ENCODE data around the gene TNFSF11. TPM values are rescaled to one million over a fixed set of nuclear protein-coding genes. Genes with fewer than 3 reads are reported as not detected.

Gene TNFSF11
- total and polyA plus RNA-seq, 2 donors (not counting 1 experiment from before 2014, with no cell fraction given): not detected

- H3K27me3 Mint-ChIP-seq: peaks cover 15% of the 10 kb centered on the region
- POLR2A ChIA-PET: no interaction called here
Observed at GRCh38 chr13:42581427-42581826, 7.5 kb downstream of the TNFSF11 start.

DNA sequence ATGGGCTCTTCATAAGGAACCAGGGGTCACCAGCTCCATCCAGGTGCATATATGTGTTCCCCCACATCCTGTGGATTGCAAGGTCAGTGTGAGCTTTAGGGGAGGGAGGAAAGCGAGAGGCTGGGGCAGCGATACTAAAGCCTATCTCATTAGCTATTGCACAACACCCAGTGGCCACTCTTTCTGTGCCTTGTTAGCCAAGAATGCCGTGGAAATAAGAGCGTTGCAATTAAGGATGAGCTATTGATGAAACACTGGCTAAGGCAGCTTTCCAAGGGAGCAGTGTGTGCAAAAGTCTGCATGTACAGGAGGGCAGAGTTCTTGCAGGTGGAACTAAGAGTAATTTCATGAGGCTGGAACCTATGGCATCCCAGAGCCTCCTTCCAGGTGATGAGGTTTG is 17.6 kb downstream of the TNFSF11 start:
- Histone ChIP-seq H3K9ac (ENCODE audit: low read length) (no peak overlapping the region), H3K27me3 (replicated peaks in 1 of 4; ENCODE audit: control extremely low read depth in 1 of 4, control insufficient read depth in 3 of 4, insufficient read depth in 4 of 4, low read length in 3 of 4) (no peaks in the 10 kb centered on the region), H3K4me1 (ENCODE audit: control insufficient read depth in 2 of 2, insufficient read depth in 2 of 2, low read length in 2 of 2) (no peaks in the 10 kb centered on the region), H3K36me3 (replicated peaks in 1 of 2; ENCODE audit: control extremely low read depth in 1 of 2, control insufficient read depth in 1 of 2, extremely low read depth in 1 of 2, insufficient read depth in 2 of 2, low read length in 1 of 2) (no peaks in the 10 kb centered on the region), H3K4me3 (ENCODE audit: control extremely low read depth in 1 of 5, extremely low read depth in 1 of 5, insufficient read depth in 1 of 5, low read depth in 2 of 5, low read length in 4 of 5) (no peak overlapping the region), H3K27ac (ENCODE audit: low read length in 2 of 2) (no peak overlapping the region), H4K20me1 (ENCODE audit: control insufficient read depth, insufficient read depth, low read length, poor library complexity, severe bottlenecking) (no peaks in the 10 kb centered on the region), H3K4me2 (replicated peaks; ENCODE audit: low read depth, low read length, poor library complexity, severe bottlenecking) (no peak overlapping the region), H2AFZ (ENCODE audit: insufficient read depth, low read depth, low read length, poor library complexity, severe bottlenecking) (no peak overlapping the region), H3K79me2 (ENCODE audit: control insufficient read depth, insufficient read depth, low read length) (no peaks in the 10 kb centered on the region), H3K9me3 (ENCODE audit: control extremely low read depth in 1 of 3, control insufficient read depth in 2 of 3, insufficient read depth in 1 of 3, low read length in 2 of 3) (no peaks in the 10 kb centered on the region)
- intact Hi-C loops (cut with micrococcal nuclease): loop anchor here (10.0 kb wide), 1 partner anchor 1283 kb away; the partner anchor contains the start of genes CCDC122 and LACC1
- ChIA-PET CTCF (interaction anchor here (1.0 to 7.1 kb wide), 3 partner anchors 10 to 1213 kb away, joined by 4 to 45 read pairs (median 5); no protein-coding TSS in a partner anchor), POLR2A (no interaction called here)
- WGBS (ENCODE audit: insufficient coverage): 100% methylated on average over 2 of the region's 4 CpGs
- Mint-ChIP-seq H3K27ac (no peak overlapping the region), H3K9me3 (ENCODE audit: insufficient read depth) (no peaks in the 10 kb centered on the region), H3K4me1 (no peaks in the 10 kb centered on the region), H3K27me3 (no peaks in the 10 kb centered on the region), H3K4me3 (no peak overlapping the region)
- ATAC-seq (ENCODE audit: low read depth) (no peak), DNase-seq (no peak)
- TF ChIP-seq EZH2 (IDR thresholded peaks at IDR 0.05; ENCODE audit: borderline replicate concordance, insufficient read depth, low read depth, low read length, poor library complexity, severe bottlenecking): no peak
- TF ChIP-seq, protein P1, sequence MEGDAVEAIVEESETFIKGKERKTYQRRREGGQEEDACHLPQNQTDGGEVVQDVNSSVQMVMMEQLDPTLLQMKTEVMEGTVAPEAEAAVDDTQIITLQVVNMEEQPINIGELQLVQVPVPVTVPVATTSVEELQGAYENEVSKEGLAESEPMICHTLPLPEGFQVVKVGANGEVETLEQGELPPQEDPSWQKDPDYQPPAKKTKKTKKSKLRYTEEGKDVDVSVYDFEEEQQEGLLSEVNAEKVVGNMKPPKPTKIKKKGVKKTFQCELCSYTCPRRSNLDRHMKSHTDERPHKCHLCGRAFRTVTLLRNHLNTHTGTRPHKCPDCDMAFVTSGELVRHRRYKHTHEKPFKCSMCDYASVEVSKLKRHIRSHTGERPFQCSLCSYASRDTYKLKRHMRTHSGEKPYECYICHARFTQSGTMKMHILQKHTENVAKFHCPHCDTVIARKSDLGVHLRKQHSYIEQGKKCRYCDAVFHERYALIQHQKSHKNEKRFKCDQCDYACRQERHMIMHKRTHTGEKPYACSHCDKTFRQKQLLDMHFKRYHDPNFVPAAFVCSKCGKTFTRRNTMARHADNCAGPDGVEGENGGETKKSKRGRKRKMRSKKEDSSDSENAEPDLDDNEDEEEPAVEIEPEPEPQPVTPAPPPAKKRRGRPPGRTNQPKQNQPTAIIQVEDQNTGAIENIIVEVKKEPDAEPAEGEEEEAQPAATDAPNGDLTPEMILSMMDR (IDR thresholded peaks at IDR 0.05): no peak

More at GRCh38 chr13:42581427-42581826, 7.5 kb downstream of the TNFSF11 start:
- no peak for ATAC-seq (ENCODE audit: low read depth)
- Histone ChIP-seq H3K4me1 (ENCODE audit: control insufficient read depth in 2 of 2, insufficient read depth in 2 of 2, low read length in 2 of 2) (no peaks in the 10 kb centered on the region), H3K27ac (ENCODE audit: low read length in 2 of 2) (no peak overlapping the region), H3K4me2 (replicated peaks; ENCODE audit: low read depth, low read length, poor library complexity, severe bottlenecking) (no peak overlapping the region), H3K9ac (ENCODE audit: low read length) (no peak overlapping the region), H3K36me3 (replicated peaks in 1 of 2; ENCODE audit: control extremely low read depth in 1 of 2, control insufficient read depth in 1 of 2, extremely low read depth in 1 of 2, insufficient read depth in 2 of 2, low read length in 1 of 2) (no peaks in the 10 kb centered on the region), H3K27me3 (replicated peaks in 1 of 4; ENCODE audit: control extremely low read depth in 1 of 4, control insufficient read depth in 3 of 4, insufficient read depth in 4 of 4, low read length in 3 of 4) (peaks cover 0 to 4% (median 4%) of the 10 kb centered on the region in 4 experiments), H3K9me3 (ENCODE audit: control extremely low read depth in 1 of 3, control insufficient read depth in 2 of 3, insufficient read depth in 1 of 3, low read length in 2 of 3) (no peaks in the 10 kb centered on the region), H4K20me1 (ENCODE audit: control insufficient read depth, insufficient read depth, low read length, poor library complexity, severe bottlenecking) (no peaks in the 10 kb centered on the region), H2AFZ (ENCODE audit: insufficient read depth, low read depth, low read length, poor library complexity, severe bottlenecking) (no peak overlapping the region), H3K4me3 (ENCODE audit: control extremely low read depth in 1 of 5, extremely low read depth in 1 of 5, insufficient read depth in 1 of 5, low read depth in 2 of 5, low read length in 4 of 5) (no peak overlapping the region), H3K79me2 (ENCODE audit: control insufficient read depth, insufficient read depth, low read length) (no peaks in the 10 kb centered on the region)
- H3K9me3 Mint-ChIP-seq (ENCODE audit: insufficient read depth): no peaks in the 10 kb centered on the region
- intact Hi-C loops (cut with micrococcal nuclease): no loop called here
- CTCF ChIA-PET: interaction anchor here (0.6 kb wide), 1 partner anchor 452 kb away, joined by 3 read pairs; no protein-coding TSS in a partner anchor
- no peak overlapping the region for H3K27ac Mint-ChIP-seq
- 87% methylated on average over 3 of the region's 4 CpGs for WGBS (ENCODE audit: insufficient coverage)
- no peaks in the 10 kb centered on the region for H3K4me1 Mint-ChIP-seq
- no peak for TF ChIP-seq EZH2 (IDR thresholded peaks at IDR 0.05; ENCODE audit: borderline replicate concordance, insufficient read depth, low read depth, low read length, poor library complexity, severe bottlenecking)
- TF ChIP-seq, protein P1 (IDR thresholded peaks at IDR 0.05): no peak
- H3K4me3 Mint-ChIP-seq: no peak overlapping the region
- DNase-seq: no peak
